WTC11 (cell line): ENCODE data around the gene PRKCQ.

ENCODE experiments used
- ESRRA ChIP-seq: sonication (generic); formaldehyde crosslinking; IDR thresholded peaks from 2 replicates; pipeline ENCODE4 v1.8.1; 2022; ENCODE audit warnings: mild to moderate bottlenecking, missing genetic modification reagents, borderline replicate concordance
- IRF2 ChIP-seq: sonication (generic); formaldehyde crosslinking; IDR thresholded peaks from 2 replicates; pipeline ENCODE4 v1.8.0; 2022; ENCODE audit warnings: low read depth, missing genetic modification reagents, borderline replicate concordance
- JUN ChIP-seq: sonication (generic); formaldehyde crosslinking; IDR thresholded peaks from 2 replicates; pipeline ENCODE4 v1.8.0; 2023; ENCODE audit warnings: mild to moderate bottlenecking, missing genetic modification reagents
- NFYB ChIP-seq: sonication (generic); formaldehyde crosslinking; conservative IDR thresholded peaks from 2 replicates; pipeline ENCODE4 v1.8.0; 2022; ENCODE audit warnings: low read depth, missing genetic modification reagents
- OVOL2 ChIP-seq: fragments of 250-450 bp; sonication (Bioruptor Pico); IDR thresholded peaks from 2 replicates; pipeline ENCODE4 v1.9.0; 2021; ENCODE audit warnings: mild to moderate bottlenecking, borderline replicate concordance
- SP1 ChIP-seq: sonication (generic); formaldehyde crosslinking; conservative IDR thresholded peaks from 2 replicates; pipeline ENCODE4 v1.8.1; 2022; ENCODE audit warnings: missing genetic modification reagents
- ZNF121 ChIP-seq: sonication (generic); formaldehyde crosslinking; IDR thresholded peaks from 2 replicates; pipeline ENCODE4 v1.8.0; 2023; ENCODE audit warnings: missing genetic modification reagents
- TF ChIP-seq, protein P1 (sequence below): sonication (generic); formaldehyde crosslinking; IDR thresholded peaks from 2 replicates; pipeline ENCODE4 v1.8.0; 2022; ENCODE audit warnings: mild to moderate bottlenecking, missing genetic modification reagents
- TF ChIP-seq, protein P2 (sequence below): sonication (generic); formaldehyde crosslinking; IDR thresholded peaks from 2 replicates; pipeline ENCODE4 v1.8.1; 2023; ENCODE audit warnings: mild to moderate bottlenecking, missing genetic modification reagents, moderate library complexity
- TF ChIP-seq, protein P3 (sequence below): fragments of 200-600 bp; IDR thresholded peaks from 2 replicates; pipeline ENCODE4 v1.8.0; 2022; ENCODE audit warnings: antibody characterized with exemption
- TF ChIP-seq, protein P4 (sequence below): fragments of 250-450 bp; sonication (Bioruptor Pico); IDR thresholded peaks from 2 replicates; pipeline ENCODE4 v1.9.0; 2021; ENCODE audit warnings: mild to moderate bottlenecking
- TF ChIP-seq, protein P5 (sequence below): sonication (generic); formaldehyde crosslinking; IDR thresholded peaks from 2 replicates; pipeline ENCODE4 v1.8.1; 2023; ENCODE audit warnings: mild to moderate bottlenecking, missing genetic modification reagents, borderline replicate concordance

DNA sequence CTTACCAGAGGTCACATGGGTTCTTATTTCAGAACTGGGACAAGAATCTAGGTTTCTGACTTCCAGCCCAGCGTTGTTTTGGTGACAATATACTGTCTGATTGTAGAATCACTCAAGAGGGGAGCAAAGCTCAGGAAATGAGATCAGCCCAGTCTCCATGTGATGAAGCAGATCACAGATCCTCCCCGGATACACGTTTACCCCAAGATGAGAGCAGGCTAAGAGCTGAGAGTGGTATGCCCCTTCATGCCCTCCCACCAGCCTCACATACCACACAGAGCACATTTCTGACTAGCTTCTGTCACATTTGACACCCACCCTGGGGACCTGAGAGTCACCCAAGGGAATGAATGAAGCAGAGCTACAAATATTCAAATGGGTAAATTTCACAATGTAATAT is 27.1 kb upstream of the PRKCQ start:
- TF ChIP-seq, protein P1, sequence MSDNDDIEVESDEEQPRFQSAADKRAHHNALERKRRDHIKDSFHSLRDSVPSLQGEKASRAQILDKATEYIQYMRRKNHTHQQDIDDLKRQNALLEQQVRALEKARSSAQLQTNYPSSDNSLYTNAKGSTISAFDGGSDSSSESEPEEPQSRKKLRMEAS = no peak
- TF ChIP-seq, protein P2, sequence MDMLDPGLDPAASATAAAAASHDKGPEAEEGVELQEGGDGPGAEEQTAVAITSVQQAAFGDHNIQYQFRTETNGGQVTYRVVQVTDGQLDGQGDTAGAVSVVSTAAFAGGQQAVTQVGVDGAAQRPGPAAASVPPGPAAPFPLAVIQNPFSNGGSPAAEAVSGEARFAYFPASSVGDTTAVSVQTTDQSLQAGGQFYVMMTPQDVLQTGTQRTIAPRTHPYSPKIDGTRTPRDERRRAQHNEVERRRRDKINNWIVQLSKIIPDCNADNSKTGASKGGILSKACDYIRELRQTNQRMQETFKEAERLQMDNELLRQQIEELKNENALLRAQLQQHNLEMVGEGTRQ (CRISPR knock-in tag) = no peak
- no peak for TF ChIP-seq ESRRA (CRISPR knock-in tag)
- TF ChIP-seq, protein P3, sequence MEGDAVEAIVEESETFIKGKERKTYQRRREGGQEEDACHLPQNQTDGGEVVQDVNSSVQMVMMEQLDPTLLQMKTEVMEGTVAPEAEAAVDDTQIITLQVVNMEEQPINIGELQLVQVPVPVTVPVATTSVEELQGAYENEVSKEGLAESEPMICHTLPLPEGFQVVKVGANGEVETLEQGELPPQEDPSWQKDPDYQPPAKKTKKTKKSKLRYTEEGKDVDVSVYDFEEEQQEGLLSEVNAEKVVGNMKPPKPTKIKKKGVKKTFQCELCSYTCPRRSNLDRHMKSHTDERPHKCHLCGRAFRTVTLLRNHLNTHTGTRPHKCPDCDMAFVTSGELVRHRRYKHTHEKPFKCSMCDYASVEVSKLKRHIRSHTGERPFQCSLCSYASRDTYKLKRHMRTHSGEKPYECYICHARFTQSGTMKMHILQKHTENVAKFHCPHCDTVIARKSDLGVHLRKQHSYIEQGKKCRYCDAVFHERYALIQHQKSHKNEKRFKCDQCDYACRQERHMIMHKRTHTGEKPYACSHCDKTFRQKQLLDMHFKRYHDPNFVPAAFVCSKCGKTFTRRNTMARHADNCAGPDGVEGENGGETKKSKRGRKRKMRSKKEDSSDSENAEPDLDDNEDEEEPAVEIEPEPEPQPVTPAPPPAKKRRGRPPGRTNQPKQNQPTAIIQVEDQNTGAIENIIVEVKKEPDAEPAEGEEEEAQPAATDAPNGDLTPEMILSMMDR = no peak
- TF ChIP-seq IRF2 (CRISPR knock-in tag) = no peak
- TF ChIP-seq ZNF121 (CRISPR knock-in tag) = no peak
- TF ChIP-seq JUN = no peak
- TF ChIP-seq, protein P4, sequence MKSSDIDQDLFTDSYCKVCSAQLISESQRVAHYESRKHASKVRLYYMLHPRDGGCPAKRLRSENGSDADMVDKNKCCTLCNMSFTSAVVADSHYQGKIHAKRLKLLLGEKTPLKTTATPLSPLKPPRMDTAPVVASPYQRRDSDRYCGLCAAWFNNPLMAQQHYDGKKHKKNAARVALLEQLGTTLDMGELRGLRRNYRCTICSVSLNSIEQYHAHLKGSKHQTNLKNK (CRISPR knock-in tag) = no peak
- TF ChIP-seq, protein P5, sequence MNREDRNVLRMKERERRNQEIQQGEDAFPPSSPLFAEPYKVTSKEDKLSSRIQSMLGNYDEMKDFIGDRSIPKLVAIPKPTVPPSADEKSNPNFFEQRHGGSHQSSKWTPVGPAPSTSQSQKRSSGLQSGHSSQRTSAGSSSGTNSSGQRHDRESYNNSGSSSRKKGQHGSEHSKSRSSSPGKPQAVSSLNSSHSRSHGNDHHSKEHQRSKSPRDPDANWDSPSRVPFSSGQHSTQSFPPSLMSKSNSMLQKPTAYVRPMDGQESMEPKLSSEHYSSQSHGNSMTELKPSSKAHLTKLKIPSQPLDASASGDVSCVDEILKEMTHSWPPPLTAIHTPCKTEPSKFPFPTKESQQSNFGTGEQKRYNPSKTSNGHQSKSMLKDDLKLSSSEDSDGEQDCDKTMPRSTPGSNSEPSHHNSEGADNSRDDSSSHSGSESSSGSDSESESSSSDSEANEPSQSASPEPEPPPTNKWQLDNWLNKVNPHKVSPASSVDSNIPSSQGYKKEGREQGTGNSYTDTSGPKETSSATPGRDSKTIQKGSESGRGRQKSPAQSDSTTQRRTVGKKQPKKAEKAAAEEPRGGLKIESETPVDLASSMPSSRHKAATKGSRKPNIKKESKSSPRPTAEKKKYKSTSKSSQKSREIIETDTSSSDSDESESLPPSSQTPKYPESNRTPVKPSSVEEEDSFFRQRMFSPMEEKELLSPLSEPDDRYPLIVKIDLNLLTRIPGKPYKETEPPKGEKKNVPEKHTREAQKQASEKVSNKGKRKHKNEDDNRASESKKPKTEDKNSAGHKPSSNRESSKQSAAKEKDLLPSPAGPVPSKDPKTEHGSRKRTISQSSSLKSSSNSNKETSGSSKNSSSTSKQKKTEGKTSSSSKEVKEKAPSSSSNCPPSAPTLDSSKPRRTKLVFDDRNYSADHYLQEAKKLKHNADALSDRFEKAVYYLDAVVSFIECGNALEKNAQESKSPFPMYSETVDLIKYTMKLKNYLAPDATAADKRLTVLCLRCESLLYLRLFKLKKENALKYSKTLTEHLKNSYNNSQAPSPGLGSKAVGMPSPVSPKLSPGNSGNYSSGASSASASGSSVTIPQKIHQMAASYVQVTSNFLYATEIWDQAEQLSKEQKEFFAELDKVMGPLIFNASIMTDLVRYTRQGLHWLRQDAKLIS (CRISPR knock-in tag) = no peak
- no peak for TF ChIP-seq NFYB (CRISPR knock-in tag)
- no peak for TF ChIP-seq SP1 (CRISPR knock-in tag)
- TF ChIP-seq OVOL2 (CRISPR knock-in tag) = no peak
